B cell (primary cell): ENCODE measurements around the gene TCAIM. TPM values are rescaled to one million over a fixed set of nuclear protein-coding genes. Genes with fewer than 3 reads are reported as not detected.

ENCODE experiments used
- ATAC-seq: fragments of 200-7000 bp; cut with Tn5 transposase; one replicate; pipeline ENCODE4 v1.10.0; 2021; ENCODE audit warnings: low read depth, mild to moderate bottlenecking, moderate number of reproducible peaks, moderate library complexity
- CTCF ChIA-PET: fragments of 350-600 bp; sonication (Branson Sonifier 250); formaldehyde crosslinking; loops from one replicate; lab custom pipeline; 2021; ENCODE audit warnings: antibody characterized with exemption, inconsistent platforms; lab: Charles Lee
- POLR2A ChIA-PET: fragments of 350-600 bp; sonication (Branson Sonifier 250); formaldehyde crosslinking; loops from one replicate; lab custom pipeline; 2021; ENCODE audit warnings: antibody characterized with exemption; lab: Charles Lee
- DNase-seq: peaks from one replicate; pipeline ENCODE4 v3.0.0; 2013
- H2AFZ ChIP-seq: 2 replicates; pipeline ENCODE4 v1.6.1; 2012; ENCODE audit warnings: mild to moderate bottlenecking, low read depth, low read length; ENCODE audit not compliant: insufficient read depth, poor library complexity, severe bottlenecking
- H3K27ac ChIP-seq, 2 donors: 1 replicate in 1 of 2; 2 replicates in 1 of 2; pipeline ENCODE4 v1.5.1; 2012 to 2013; ENCODE audit warnings: low read length in 2 of 2, mild to moderate bottlenecking in 2 of 2, moderate library complexity in 1 of 2
- H3K27me3 ChIP-seq, 4 experiments: fragments of 200-600 bp in 1 of 4; sonication (generic) in 1 of 4; replicated peaks in 1 of 4; 1 replicate in 2 of 4; 2 replicates in 2 of 4; pipeline versions ENCODE4 v1.6.1 to v1.7.0; 2013 to 2016; ENCODE audit warnings: low read length in 3 of 4, mild to moderate bottlenecking in 2 of 4, mixed read lengths in 1 of 4, moderate library complexity in 1 of 4; ENCODE audit not compliant: insufficient read depth in 4 of 4, control insufficient read depth in 3 of 4; ENCODE audit errors: control extremely low read depth in 1 of 4
- H3K36me3 ChIP-seq, 2 experiments: replicated peaks in 1 of 2; 1 replicate in 1 of 2; 2 replicates in 1 of 2; pipeline versions ENCODE4 v1.6.1 to v1.7.1; 2013; ENCODE audit warnings: low read length in 1 of 2; ENCODE audit not compliant: insufficient read depth in 2 of 2, control insufficient read depth in 1 of 2; ENCODE audit errors: control extremely low read depth in 1 of 2, extremely low read depth in 1 of 2
- H3K4me1 ChIP-seq, 2 donors: fragments of 200-600 bp in 1 of 2; sonication (generic) in 1 of 2; 1 replicate in 1 of 2; 2 replicates in 1 of 2; pipeline versions ENCODE4 v1.5.1 to v1.6.1; 2013 to 2017; ENCODE audit warnings: low read length in 2 of 2; ENCODE audit not compliant: control insufficient read depth in 2 of 2, insufficient read depth in 2 of 2
- H3K4me2 ChIP-seq: replicated peaks from 2 replicates; pipeline ENCODE3; 2012; ENCODE audit warnings: mild to moderate bottlenecking, low read depth, low read length; ENCODE audit not compliant: poor library complexity, severe bottlenecking
- H3K4me3 ChIP-seq, 5 experiments: fragments of 200-600 bp in 1 of 5; sonication (generic) in 1 of 5; 1 replicate in 3 of 5; 2 replicates in 2 of 5; pipeline versions ENCODE4 v1.5.1 to v1.7.0; 2011 to 2016; ENCODE audit warnings: low read length in 4 of 5, mild to moderate bottlenecking in 4 of 5, low read depth in 2 of 5, control low read depth in 1 of 5, moderate library complexity in 1 of 5; ENCODE audit not compliant: insufficient read depth in 1 of 5; ENCODE audit errors: control extremely low read depth in 1 of 5, extremely low read depth in 1 of 5
- H3K79me2 ChIP-seq: fragments of 200-600 bp; sonication (generic); one replicate; pipeline ENCODE4 v1.6.0; 2016; ENCODE audit warnings: low read length; ENCODE audit not compliant: control insufficient read depth, insufficient read depth
- H3K9ac ChIP-seq: fragments of 200-600 bp; sonication (generic); 2 replicates; pipeline ENCODE4 v1.6.1; 2017; ENCODE audit warnings: mild to moderate bottlenecking, low read length, moderate library complexity
- H3K9me3 ChIP-seq, 3 donors: one replicate each; pipeline versions ENCODE4 v1.6.1 to v1.7.1; 2013; ENCODE audit warnings: low read length in 2 of 3; ENCODE audit not compliant: control insufficient read depth in 2 of 3, insufficient read depth in 1 of 3; ENCODE audit errors: control extremely low read depth in 1 of 3
- H4K20me1 ChIP-seq: 2 replicates; pipeline ENCODE4 v1.6.0; 2012; ENCODE audit warnings: mild to moderate bottlenecking, low read length; ENCODE audit not compliant: insufficient read depth, control insufficient read depth, poor library complexity, severe bottlenecking
- H3K27ac Mint-ChIP-seq: one replicate; pipeline ENCODE4 v1.8.0; 2021; ENCODE audit warnings: mixed read lengths
- H3K27me3 Mint-ChIP-seq: one replicate; pipeline ENCODE4 v1.8.0; 2021; ENCODE audit warnings: mixed read lengths
- H3K4me1 Mint-ChIP-seq: one replicate; pipeline ENCODE4 v1.8.0; 2021; ENCODE audit warnings: mixed read lengths
- H3K4me3 Mint-ChIP-seq: one replicate; pipeline ENCODE4 v1.8.0; 2021; ENCODE audit warnings: mixed read lengths
- H3K9me3 Mint-ChIP-seq: one replicate; pipeline ENCODE4 v1.8.0; 2022; ENCODE audit warnings: mixed read lengths; ENCODE audit not compliant: insufficient read depth
- EZH2 ChIP-seq: IDR thresholded peaks from 2 replicates; pipeline ENCODE4 v1.6.1; 2012; ENCODE audit warnings: borderline replicate concordance, low read depth, mild to moderate bottlenecking, moderate library complexity, low read length; ENCODE audit not compliant: insufficient read depth, poor library complexity, severe bottlenecking
- WGBS: methylation state at CpG from one replicate; pipeline ENCODE4 v1.1.5; 2013; ENCODE audit warnings: missing lambda C conversion rate; ENCODE audit not compliant: insufficient coverage; 5-methylcytosine and 5-hydroxymethylcytosine counted together
- intact Hi-C: fragments of 100-400 bp; cut with micrococcal nuclease; formaldehyde crosslinking; loops from one replicate; pipeline ENCODE4 v1.10.0; 2022
- polyA plus RNA-seq: library from polyadenylated mRNA; depleted of rRNA; stranded (reverse); fragments of >200 nt; gene quantifications from 2 replicates; pipeline ENCODE4 v1.2.3, GENCODE V29; 2012
- total RNA-seq, 2 donors: library from RNA; stranded (reverse); fragments of 120-200 nt in 1 of 2; gene quantifications; 1 replicate in 1 of 2; 2 replicates in 1 of 2; pipeline versions ENCODE4 v1.2.3 to v1.2.4, GENCODE V29; 2013 to 2022
- TF ChIP-seq, protein P1 (sequence below): fragments of 200-600 bp; IDR thresholded peaks from one replicate; pipeline ENCODE4 v1.8.0; 2022; ENCODE audit warnings: antibody characterized with exemption, mild to moderate bottlenecking

TCAIM gene
- total and polyA plus RNA-seq, 2 donors (not counting 1 experiment from before 2014, with no cell fraction given), result 4.3 to 15.8 TPM

GRCh38 chr3:44392489-44392888, 53.9 kb downstream of the TCAIM start:
- H3K27ac ChIP-seq, result no peak overlapping the region
- no CpG with 5 or more reads among the region's 1 CpG for WGBS
- Mint-ChIP-seq H3K9me3 (peaks cover 3% of the 10 kb centered on the region), H3K4me3 (no peak overlapping the region), H3K27me3 (no peaks in the 10 kb centered on the region), H3K4me1 (no peaks in the 10 kb centered on the region), H3K27ac (no peak overlapping the region)
- CTCF ChIA-PET, result no interaction called here
- no peak overlapping the region for H3K4me2 ChIP-seq
- POLR2A ChIA-PET, result no interaction called here
- H3K9me3 ChIP-seq, result peaks cover 0 to 2% (median 1%) of the 10 kb centered on the region in 3 donors
- H3K79me2 ChIP-seq, result no peaks in the 10 kb centered on the region
- no peak overlapping the region for H3K9ac ChIP-seq
- no peak overlapping the region for H3K4me3 ChIP-seq
- intact Hi-C loops, result no loop called here
- H3K36me3 ChIP-seq, result peaks cover 0 to 7% of the 10 kb centered on the region in 2 experiments
- TF ChIP-seq, protein P1, sequence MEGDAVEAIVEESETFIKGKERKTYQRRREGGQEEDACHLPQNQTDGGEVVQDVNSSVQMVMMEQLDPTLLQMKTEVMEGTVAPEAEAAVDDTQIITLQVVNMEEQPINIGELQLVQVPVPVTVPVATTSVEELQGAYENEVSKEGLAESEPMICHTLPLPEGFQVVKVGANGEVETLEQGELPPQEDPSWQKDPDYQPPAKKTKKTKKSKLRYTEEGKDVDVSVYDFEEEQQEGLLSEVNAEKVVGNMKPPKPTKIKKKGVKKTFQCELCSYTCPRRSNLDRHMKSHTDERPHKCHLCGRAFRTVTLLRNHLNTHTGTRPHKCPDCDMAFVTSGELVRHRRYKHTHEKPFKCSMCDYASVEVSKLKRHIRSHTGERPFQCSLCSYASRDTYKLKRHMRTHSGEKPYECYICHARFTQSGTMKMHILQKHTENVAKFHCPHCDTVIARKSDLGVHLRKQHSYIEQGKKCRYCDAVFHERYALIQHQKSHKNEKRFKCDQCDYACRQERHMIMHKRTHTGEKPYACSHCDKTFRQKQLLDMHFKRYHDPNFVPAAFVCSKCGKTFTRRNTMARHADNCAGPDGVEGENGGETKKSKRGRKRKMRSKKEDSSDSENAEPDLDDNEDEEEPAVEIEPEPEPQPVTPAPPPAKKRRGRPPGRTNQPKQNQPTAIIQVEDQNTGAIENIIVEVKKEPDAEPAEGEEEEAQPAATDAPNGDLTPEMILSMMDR, result no peak
- TF ChIP-seq EZH2, result no peak
- H3K4me1 ChIP-seq, result no peaks in the 10 kb centered on the region
- DNase-seq, result no peak
- H2AFZ ChIP-seq, result no peak overlapping the region
- no peaks in the 10 kb centered on the region for H3K27me3 ChIP-seq
- no peak for ATAC-seq
- H4K20me1 ChIP-seq, result no peaks in the 10 kb centered on the region

DNA sequence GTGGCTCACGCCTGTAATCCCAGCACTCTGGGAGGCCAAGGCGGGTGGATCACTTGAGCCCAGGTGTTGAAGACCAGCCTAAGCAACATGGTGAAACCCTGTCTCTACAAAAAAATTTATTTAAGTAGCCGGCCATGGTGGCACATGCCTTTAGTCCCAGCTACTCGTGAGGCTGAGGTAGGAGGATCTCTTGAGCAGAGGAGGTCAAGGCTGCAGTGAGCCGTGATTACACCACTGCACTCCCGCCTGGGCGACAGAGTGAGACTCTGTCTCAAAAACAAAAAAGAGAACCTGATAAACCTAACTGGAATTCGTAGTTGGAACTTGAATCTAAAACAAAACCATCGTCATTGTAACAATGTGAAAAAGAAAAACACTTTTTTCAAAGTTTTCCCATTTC, 57.1 kb downstream of the TCAIM start:
- Histone ChIP-seq H3K9ac (no peak overlapping the region), H4K20me1 (no peaks in the 10 kb centered on the region), H3K79me2 (no peaks in the 10 kb centered on the region), H3K9me3 (no peaks in the 10 kb centered on the region), H3K4me1 (no peaks in the 10 kb centered on the region), H3K4me3 (no peak overlapping the region), H3K4me2 (no peak overlapping the region), H2AFZ (no peak overlapping the region), H3K27ac (no peak overlapping the region), H3K27me3 (no peaks in the 10 kb centered on the region), H3K36me3 (peaks cover 0 to 7% of the 10 kb centered on the region in 2 experiments)
- ATAC-seq (no peak), DNase-seq (no peak)
- Mint-ChIP-seq H3K4me1 (no peaks in the 10 kb centered on the region), H3K9me3 (peaks cover 3% of the 10 kb centered on the region), H3K27me3 (no peaks in the 10 kb centered on the region), H3K4me3 (no peak overlapping the region), H3K27ac (no peak overlapping the region)
- TF ChIP-seq, protein P1, result no peak
- TF ChIP-seq EZH2, result no peak
- intact Hi-C loops, result no loop called here
- WGBS, result 96% methylated on average over 7 of the region's 9 CpGs
- ChIA-PET POLR2A (no interaction called here), CTCF (no interaction called here)
